GM13976 (cell line): ENCODE measurements around the gene AKR1C8.

ENCODE experiments used
- DNase-seq: peaks from one replicate; pipeline ENCODE4 v3.0.0; 2012; ENCODE audit warnings: low spot score
- in situ Hi-C: fragments of 300-500 bp; cut with MboI; formaldehyde crosslinking; loops from one replicate; pipeline ENCODE4 v1.12.0; 2022; ENCODE audit warnings: low sequenced_read_pairs, mixed read lengths, inconsistent platforms; ENCODE audit not compliant: unreplicated experiment
- TF ChIP-seq, protein P1 (sequence below): IDR thresholded peaks from 2 replicates; pipeline ENCODE4 v1.5.1; 2012; ENCODE audit warnings: borderline replicate concordance, mild to moderate bottlenecking; ENCODE audit not compliant: insufficient read depth; ENCODE audit errors: extremely low read depth, missing control alignments, control extremely low read depth

The AKR1C8 gene

GRCh38 chr10:5108658-5109416, 76.1 kb downstream of the AKR1C8 start:
- in situ Hi-C loops = no loop called here
- TF ChIP-seq, protein P1, sequence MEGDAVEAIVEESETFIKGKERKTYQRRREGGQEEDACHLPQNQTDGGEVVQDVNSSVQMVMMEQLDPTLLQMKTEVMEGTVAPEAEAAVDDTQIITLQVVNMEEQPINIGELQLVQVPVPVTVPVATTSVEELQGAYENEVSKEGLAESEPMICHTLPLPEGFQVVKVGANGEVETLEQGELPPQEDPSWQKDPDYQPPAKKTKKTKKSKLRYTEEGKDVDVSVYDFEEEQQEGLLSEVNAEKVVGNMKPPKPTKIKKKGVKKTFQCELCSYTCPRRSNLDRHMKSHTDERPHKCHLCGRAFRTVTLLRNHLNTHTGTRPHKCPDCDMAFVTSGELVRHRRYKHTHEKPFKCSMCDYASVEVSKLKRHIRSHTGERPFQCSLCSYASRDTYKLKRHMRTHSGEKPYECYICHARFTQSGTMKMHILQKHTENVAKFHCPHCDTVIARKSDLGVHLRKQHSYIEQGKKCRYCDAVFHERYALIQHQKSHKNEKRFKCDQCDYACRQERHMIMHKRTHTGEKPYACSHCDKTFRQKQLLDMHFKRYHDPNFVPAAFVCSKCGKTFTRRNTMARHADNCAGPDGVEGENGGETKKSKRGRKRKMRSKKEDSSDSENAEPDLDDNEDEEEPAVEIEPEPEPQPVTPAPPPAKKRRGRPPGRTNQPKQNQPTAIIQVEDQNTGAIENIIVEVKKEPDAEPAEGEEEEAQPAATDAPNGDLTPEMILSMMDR = no peak
- DNase-seq = no peak

DNA sequence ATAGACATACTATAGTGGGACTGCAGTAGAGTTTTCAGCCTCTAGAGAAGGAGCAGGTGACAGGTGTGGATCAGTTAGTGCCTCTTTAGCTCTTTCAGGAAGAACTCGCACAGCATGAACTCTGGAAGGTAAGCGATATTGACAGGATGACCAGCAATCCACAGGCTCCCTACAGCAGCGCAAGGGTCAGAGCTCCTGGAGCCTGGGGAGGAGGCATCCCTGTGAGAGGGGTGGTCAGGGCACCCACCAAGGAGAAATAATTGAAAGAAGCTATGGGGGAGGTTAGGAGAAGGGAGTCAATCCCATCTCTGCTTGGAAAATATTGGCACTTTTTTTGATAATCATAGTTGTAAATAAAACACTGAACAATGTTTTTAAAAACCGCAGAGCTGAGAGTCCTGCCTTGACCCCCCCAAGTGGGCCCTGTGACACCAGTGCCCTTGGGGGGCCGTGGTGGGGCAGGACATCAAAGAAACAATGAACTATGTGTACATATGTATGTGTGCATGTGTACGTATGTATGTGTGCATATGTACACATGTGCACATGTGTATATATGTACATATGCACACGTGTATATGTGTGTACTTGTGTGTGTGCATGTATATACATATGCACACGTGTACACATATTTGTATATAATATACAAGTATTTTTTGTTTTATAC, 77.0 kb downstream of the AKR1C8 start:
- DNase-seq = no peak
- in situ Hi-C loops = no loop called here
- TF ChIP-seq, protein P1 = no peak

GRCh38 chr10:5106553-5106952, 78.4 kb downstream of the AKR1C8 start:
- TF ChIP-seq, protein P1 = no peak
- in situ Hi-C loops = no loop called here
- DNase-seq = no peak

- DNase-seq = no peak
- TF ChIP-seq, protein P1 = no peak
- in situ Hi-C loops = no loop called here
These were observed 79.3 kb downstream of the AKR1C8 start for GRCh38 chr10:5105626-5106025.
